GM10248 (cell line): ENCODE measurements around the gene ZRANB3.
"Not testable (repeated sequence)": the region's sequence is repeated elsewhere in the genome, so short reads cannot be mapped to it uniquely, and the experiment has no call there.

Source experiments
- CTCF ChIA-PET: fragments of 300-600 bp; sonication (Branson Sonifier 250); formaldehyde crosslinking; extraction: SDS; loops from one replicate; lab custom pipeline; 2021; ENCODE audit warnings: antibody characterized with exemption; lab: Yijun Ruan, JAX
- POLR2A ChIA-PET: fragments of 350-650 bp; sonication (Branson Sonifier 250); formaldehyde crosslinking; extraction: SDS; loops from one replicate; lab custom pipeline; 2020; ENCODE audit warnings: antibody characterized with exemption; lab: Yijun Ruan, JAX
- DNase-seq: peaks from one replicate; pipeline ENCODE4 v3.0.0; 2012; ENCODE audit errors: extremely low spot score
- CTCF ChIP-seq: IDR thresholded peaks from 2 replicates; pipeline ENCODE4 v1.5.1; 2012; ENCODE audit warnings: mild to moderate bottlenecking, low read depth; ENCODE audit errors: extremely low read depth, missing control alignments, control extremely low read depth

ZRANB3 gene

GRCh38 chr2:135424849-135425248 is 106.2 kb downstream of the ZRANB3 start:
- ChIA-PET POLR2A (no interaction called here), CTCF (interaction anchor here (1.5 kb wide), 1 partner anchor 194 kb away, joined by 3 read pairs; no protein-coding TSS in a partner anchor)
- no peak for DNase-seq
- TF ChIP-seq CTCF, result no peak

- ChIA-PET CTCF (no interaction called here), POLR2A (no interaction called here)
- no peak for DNase-seq
- no peak for TF ChIP-seq CTCF
Measured at GRCh38 chr2:135422898-135423297, 108.1 kb downstream of the ZRANB3 start.

GRCh38 chr2:135411646-135412045 is 119.4 kb downstream of the ZRANB3 start:
- ChIA-PET POLR2A (no interaction called here), CTCF (no interaction called here)
- no peak for DNase-seq
- no peak for TF ChIP-seq CTCF

- POLR2A ChIA-PET, result no interaction called here
- TF ChIP-seq CTCF, result no peak
- DNase-seq, result peak; percentile 18
- CTCF ChIA-PET, result no interaction called here
Measured at GRCh38 chr2:135409436-135409835, 121.6 kb downstream of the ZRANB3 start.

GRCh38 chr2:135396259-135396658 is 134.8 kb downstream of the ZRANB3 start:
- CTCF ChIA-PET, result interaction anchor here (1.1 kb wide), 1 partner anchor 392 kb away, joined by 3 read pairs; no protein-coding TSS in a partner anchor
- DNase-seq, POLR2A ChIA-PET: not testable (repeated sequence)

GRCh38 chr2:135386993-135387392 is 144.0 kb downstream of the ZRANB3 start:
- no peak for DNase-seq
- POLR2A ChIA-PET, result no interaction called here
- CTCF ChIA-PET, result no interaction called here
- no peak for TF ChIP-seq CTCF

GRCh38 chr2:135378591-135378990 is 152.4 kb downstream of the ZRANB3 start:
- no peak for DNase-seq
- ChIA-PET POLR2A (no interaction called here), CTCF (no interaction called here)
- no peak for TF ChIP-seq CTCF
